Activated CD8-positive, alpha-beta T cell treated with anti-CD3 and anti-CD28 coated beads for 36 hours (primary cell): Measurements from ENCODE around the gene CR1L. TPM values are rescaled to one million over a fixed set of nuclear protein-coding genes. Genes with fewer than 3 reads are reported as not detected.
"Not testable (repeated sequence)": the region's sequence is repeated elsewhere in the genome, so short reads cannot be mapped to it uniquely, and the experiment has no call there.

Experiments
- ATAC-seq: fragments of 200-7000 bp; cut with Tn5 transposase; one replicate; pipeline ENCODE4 v1.10.0; 2021; ENCODE audit warnings: mild to moderate bottlenecking, moderate library complexity
- CTCF ChIA-PET: fragments of 350-600 bp; sonication (Branson Sonifier 250); formaldehyde crosslinking; loops from one replicate; lab custom pipeline; 2021; ENCODE audit warnings: antibody characterized with exemption; lab: Charles Lee
- POLR2A ChIA-PET: fragments of 350-600 bp; sonication (Branson Sonifier 250); formaldehyde crosslinking; loops from one replicate; lab custom pipeline; 2021; ENCODE audit warnings: antibody characterized with exemption; lab: Charles Lee
- DNase-seq: peaks from one replicate; pipeline ENCODE4 v3.0.0-alpha.2; 2020
- H3K27ac Mint-ChIP-seq: one replicate; pipeline ENCODE4 v1.8.0; 2021; ENCODE audit warnings: mild to moderate bottlenecking, mixed read lengths
- H3K27me3 Mint-ChIP-seq: one replicate; pipeline ENCODE4 v1.8.0; 2021; ENCODE audit warnings: mixed read lengths
- H3K36me3 Mint-ChIP-seq: one replicate; pipeline ENCODE4 v1.8.0; 2021; ENCODE audit warnings: low read depth, mixed read lengths
- H3K4me1 Mint-ChIP-seq: one replicate; pipeline ENCODE4 v1.8.0; 2021; ENCODE audit warnings: low read depth, mixed read lengths
- H3K4me3 Mint-ChIP-seq: one replicate; pipeline ENCODE4 v1.8.0; 2021; ENCODE audit warnings: mild to moderate bottlenecking, moderate library complexity, mixed read lengths
- H3K9me3 Mint-ChIP-seq: one replicate; pipeline ENCODE4 v1.8.0; 2021; ENCODE audit warnings: mixed read lengths
- CTCF ChIP-seq: fragments of 200-600 bp; IDR thresholded peaks from one replicate; pipeline ENCODE4 v1.8.0; 2022; ENCODE audit warnings: antibody characterized with exemption, mild to moderate bottlenecking
- intact Hi-C: fragments of 100-400 bp; cut with micrococcal nuclease; formaldehyde crosslinking; loops from one replicate; pipeline ENCODE4 v1.10.0; 2022
- total RNA-seq, 2 experiments: library from RNA; stranded (reverse); gene quantifications; one replicate each; pipeline ENCODE4 v1.2.3, GENCODE V29; 2021

Gene CR1L
- total RNA-seq, 2 experiments from 2014 or later, result not detected

- POLR2A ChIA-PET, H3K27ac Mint-ChIP-seq, intact Hi-C loops, CTCF ChIA-PET, ATAC-seq, H3K4me3 Mint-ChIP-seq, DNase-seq, H3K27me3 Mint-ChIP-seq, H3K4me1 Mint-ChIP-seq, H3K9me3 Mint-ChIP-seq, H3K36me3 Mint-ChIP-seq: not testable (repeated sequence)
Measured at GRCh38 chr1:207639362-207639761, 5.6 kb upstream of the CR1L start.

GRCh38 chr1:207644166-207644851, 624 bp upstream of the CR1L start:
- H3K27me3 Mint-ChIP-seq, result peaks cover 15% of the 10 kb centered on the region
- H3K9me3 Mint-ChIP-seq, result no peaks in the 10 kb centered on the region
- no peak overlapping the region for H3K27ac Mint-ChIP-seq
- no peak for ATAC-seq
- intact Hi-C loops, result no loop called here
- ChIA-PET CTCF (no interaction called here), POLR2A (no interaction called here)
- peak overlapping the region; percentile 72 for H3K4me3 Mint-ChIP-seq
- peaks cover 10% of the 10 kb centered on the region for H3K4me1 Mint-ChIP-seq
- no peak for TF ChIP-seq CTCF
- no peak for DNase-seq
- H3K36me3 Mint-ChIP-seq, result no peaks in the 10 kb centered on the region

- Mint-ChIP-seq H3K36me3 (no peaks in the 10 kb centered on the region), H3K4me3 (peak overlapping the region; percentile 72), H3K27ac (no peak overlapping the region), H3K9me3 (no peaks in the 10 kb centered on the region), H3K4me1 (peaks cover 14% of the 10 kb centered on the region), H3K27me3 (peaks cover 15% of the 10 kb centered on the region)
- no peak for TF ChIP-seq CTCF
- no peak for ATAC-seq
- no peak for DNase-seq
- ChIA-PET CTCF (interaction anchor here (1.2 kb wide), 1 partner anchor 27 kb away, joined by 3 read pairs; no protein-coding TSS in a partner anchor), POLR2A (no interaction called here)
- intact Hi-C loops, result no loop called here
Measured at GRCh38 chr1:207645635-207646081, 725 bp downstream of the CR1L start.

- H3K36me3 Mint-ChIP-seq, result no peaks in the 10 kb centered on the region
- DNase-seq (no peak), ATAC-seq (no peak)
- H3K9me3 Mint-ChIP-seq, result no peaks in the 10 kb centered on the region
- CTCF ChIA-PET, result interaction anchor here (1.2 kb wide), 1 partner anchor 27 kb away, joined by 3 read pairs; no protein-coding TSS in a partner anchor
- H3K4me1 Mint-ChIP-seq, result peaks cover 14% of the 10 kb centered on the region
- intact Hi-C loops, result no loop called here
- H3K4me3 Mint-ChIP-seq, result no peak overlapping the region
- TF ChIP-seq CTCF, result no peak
- POLR2A ChIA-PET, result no interaction called here
- H3K27ac Mint-ChIP-seq, result no peak overlapping the region
- H3K27me3 Mint-ChIP-seq, result peaks cover 15% of the 10 kb centered on the region
Measured at GRCh38 chr1:207646171-207646570, 1.2 kb downstream of the CR1L start.

- CTCF ChIA-PET, result no interaction called here
- Mint-ChIP-seq H3K36me3 (no peaks in the 10 kb centered on the region), H3K9me3 (no peaks in the 10 kb centered on the region), H3K4me3 (no peak overlapping the region), H3K27ac (no peak overlapping the region), H3K4me1 (peaks cover 14% of the 10 kb centered on the region), H3K27me3 (peaks cover 13% of the 10 kb centered on the region)
- intact Hi-C loops, result no loop called here
- DNase-seq, result no peak
- no peak for ATAC-seq
- no peak for TF ChIP-seq CTCF
- POLR2A ChIA-PET, result no interaction called here
Measured at GRCh38 chr1:207646944-207647579, 2.1 kb downstream of the CR1L start.
